IPS DF 6.9 (cell line): ENCODE data around the gene VPS13A.

ENCODE experiments used
- DNase-seq: peaks from one replicate; pipeline ENCODE4 v3.0.0-alpha.2; 2013; ENCODE audit warnings: low read depth, low spot score
- H3K27ac ChIP-seq: one replicate; pipeline ENCODE4 v1.5.1; 2013; ENCODE audit warnings: low read length, control low read depth
- H3K27me3 ChIP-seq: 2 replicates; pipeline ENCODE4 v1.6.1; 2013; ENCODE audit warnings: mild to moderate bottlenecking, low read length; ENCODE audit not compliant: control insufficient read depth, insufficient read depth
- H3K36me3 ChIP-seq: 2 replicates; pipeline ENCODE4 v1.6.1; 2013; ENCODE audit warnings: low read length; ENCODE audit not compliant: control insufficient read depth, insufficient read depth
- H3K4me1 ChIP-seq: 2 replicates; pipeline ENCODE4 v1.6.1; 2013; ENCODE audit warnings: low read length; ENCODE audit not compliant: control insufficient read depth, insufficient read depth
- H3K4me3 ChIP-seq: 2 replicates; pipeline ENCODE4 v1.5.1; 2013; ENCODE audit warnings: mild to moderate bottlenecking, low read length
- H3K9me3 ChIP-seq: 2 replicates; pipeline ENCODE4 v1.6.1; 2013; ENCODE audit warnings: low read length, inconsistent platforms; ENCODE audit not compliant: control insufficient read depth, insufficient read depth
- WGBS: extraction: QIAGEN DNeasy Blood & Tissue Kit; methylation state at CpG from one replicate; pipeline ENCODE4 v1.1.7; 2013; ENCODE audit warnings: mixed read lengths, missing lambda C conversion rate; ENCODE audit not compliant: insufficient read length, insufficient coverage; 5-methylcytosine and 5-hydroxymethylcytosine counted together

Gene VPS13A

DNA sequence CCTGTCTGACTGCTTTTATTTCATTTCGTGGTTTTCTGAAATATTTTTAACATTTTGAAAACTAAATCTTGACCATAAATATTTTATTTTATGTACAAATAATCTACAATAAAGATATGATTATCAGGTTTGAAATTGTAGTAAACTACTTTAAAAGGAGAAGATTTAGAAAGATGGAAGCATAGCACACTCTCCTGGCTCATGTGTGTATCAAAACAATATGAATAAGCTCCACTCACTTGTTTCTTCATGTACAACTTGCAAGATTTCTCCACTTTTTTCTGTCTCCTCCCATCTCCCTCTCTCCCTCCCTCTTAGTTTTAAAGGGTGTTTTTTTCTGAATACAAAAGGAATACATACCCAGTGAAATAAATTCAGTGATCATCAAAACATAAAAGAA, 15.4 kb upstream of the VPS13A start:
- Histone ChIP-seq H3K4me3 (no peak overlapping the region), H3K4me1 (no peaks in the 10 kb centered on the region; the same call in 1 of the 2 replicates), H3K27me3 (no peaks in the 10 kb centered on the region), H3K9me3 (no peaks in the 10 kb centered on the region), H3K36me3 (no peaks in the 10 kb centered on the region), H3K27ac (no peak overlapping the region)
- no peak for DNase-seq
- no CpG with 5 or more reads among the region's 1 CpG for WGBS

GRCh38 chr9:77162366-77162765, 15.0 kb upstream of the VPS13A start:
- no peaks in the 10 kb centered on the region for H3K27me3 ChIP-seq
- no CpG with 5 or more reads among the region's 4 CpGs for WGBS
- no peaks in the 10 kb centered on the region; the same call in 1 of the 2 replicates for H3K4me1 ChIP-seq
- H3K36me3 ChIP-seq, result no peaks in the 10 kb centered on the region
- H3K9me3 ChIP-seq, result no peaks in the 10 kb centered on the region
- DNase-seq, result no peak
- no peak overlapping the region for H3K4me3 ChIP-seq
- H3K27ac ChIP-seq, result no peak overlapping the region

DNA sequence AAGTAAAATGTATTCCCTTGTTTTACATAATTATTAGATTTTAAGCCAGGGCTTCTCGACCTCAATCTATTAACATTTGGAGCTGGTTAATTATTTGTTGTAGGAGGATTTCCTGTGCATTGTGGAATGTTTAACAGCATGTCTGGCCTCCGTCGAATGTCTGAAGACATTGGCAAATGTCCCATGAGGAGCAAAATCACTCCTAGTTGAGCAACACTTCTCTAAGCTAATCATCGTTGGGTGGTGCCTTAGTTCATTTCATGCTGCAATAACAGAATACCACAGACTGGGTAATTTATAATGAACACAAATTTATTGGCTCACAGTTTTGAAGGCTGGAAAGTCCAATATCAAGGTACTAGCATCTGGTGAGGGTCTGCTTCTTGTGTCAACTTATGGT, 13.4 kb upstream of the VPS13A start:
- Histone ChIP-seq H3K27me3 (no peaks in the 10 kb centered on the region), H3K27ac (no peak overlapping the region), H3K9me3 (no peaks in the 10 kb centered on the region), H3K36me3 (no peaks in the 10 kb centered on the region), H3K4me3 (no peak overlapping the region), H3K4me1 (no peaks in the 10 kb centered on the region; the same call in 1 of the 2 replicates)
- DNase-seq, result no peak
- WGBS, result no CpG with 5 or more reads among the region's 4 CpGs

DNA sequence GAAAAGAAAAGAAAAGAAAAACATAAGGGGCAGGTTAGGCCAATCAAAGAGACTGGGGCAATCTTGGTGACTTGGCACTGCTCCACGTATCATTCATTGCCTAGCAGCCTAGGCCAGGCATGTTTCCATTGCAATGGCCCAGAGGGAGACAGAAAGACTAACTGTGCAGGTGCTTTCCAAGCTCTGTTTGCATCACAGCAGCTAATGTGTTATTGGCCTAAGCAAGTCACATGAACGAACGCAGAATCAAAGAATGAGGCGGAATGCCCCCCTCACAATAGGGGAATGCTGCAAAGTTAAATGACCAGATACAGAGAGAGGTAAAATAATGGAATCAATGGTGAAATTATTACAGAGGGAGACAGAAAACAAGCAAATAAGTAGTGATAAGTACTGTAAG, 11.1 kb upstream of the VPS13A start:
- WGBS, result no CpG with 5 or more reads among the region's 4 CpGs
- H3K27ac ChIP-seq, result no peak overlapping the region
- H3K4me3 ChIP-seq, result no peak overlapping the region
- no peaks in the 10 kb centered on the region for H3K27me3 ChIP-seq
- H3K4me1 ChIP-seq, result no peaks in the 10 kb centered on the region; the same call in 1 of the 2 replicates
- no peaks in the 10 kb centered on the region for H3K36me3 ChIP-seq
- no peaks in the 10 kb centered on the region for H3K9me3 ChIP-seq
- no peak for DNase-seq

- H3K36me3 ChIP-seq, result no peaks in the 10 kb centered on the region
- no peak overlapping the region for H3K4me3 ChIP-seq
- H3K4me1 ChIP-seq, result no peaks in the 10 kb centered on the region; the same call in 1 of the 2 replicates
- no CpG with 5 or more reads among the region's 2 CpGs for WGBS
- H3K27ac ChIP-seq, result no peak overlapping the region
- H3K9me3 ChIP-seq, result no peaks in the 10 kb centered on the region
- DNase-seq, result no peak
- no peaks in the 10 kb centered on the region for H3K27me3 ChIP-seq
Observed at GRCh38 chr9:77170991-77171699, 6.2 kb upstream of the VPS13A start.

DNA sequence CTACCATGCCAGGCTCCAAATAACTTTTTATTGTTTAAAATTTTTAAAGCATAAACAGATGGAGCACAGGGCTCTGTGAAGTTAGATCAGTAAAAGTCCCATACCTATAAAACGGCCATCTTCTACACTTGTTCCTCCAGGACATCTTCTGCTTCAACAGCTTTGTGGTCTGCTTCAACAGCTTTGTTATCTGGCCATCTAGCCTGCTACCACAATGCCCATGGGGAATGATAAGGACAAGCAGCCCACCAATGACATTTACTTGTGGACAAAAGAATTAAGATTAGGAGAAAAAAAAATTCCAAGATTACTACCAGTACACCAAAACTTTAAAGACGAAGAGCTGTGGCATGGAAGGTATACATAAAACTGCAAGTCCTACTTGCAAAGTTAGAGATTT, 2.2 kb upstream of the VPS13A start:
- WGBS, result no CpG with 5 or more reads among the region's 2 CpGs
- H3K27me3 ChIP-seq, result no peaks in the 10 kb centered on the region
- DNase-seq, result no peak
- H3K4me1 ChIP-seq, result no peaks in the 10 kb centered on the region
- no peak overlapping the region for H3K4me3 ChIP-seq
- H3K36me3 ChIP-seq, result no peaks in the 10 kb centered on the region
- no peak overlapping the region for H3K27ac ChIP-seq
- no peaks in the 10 kb centered on the region for H3K9me3 ChIP-seq

DNA sequence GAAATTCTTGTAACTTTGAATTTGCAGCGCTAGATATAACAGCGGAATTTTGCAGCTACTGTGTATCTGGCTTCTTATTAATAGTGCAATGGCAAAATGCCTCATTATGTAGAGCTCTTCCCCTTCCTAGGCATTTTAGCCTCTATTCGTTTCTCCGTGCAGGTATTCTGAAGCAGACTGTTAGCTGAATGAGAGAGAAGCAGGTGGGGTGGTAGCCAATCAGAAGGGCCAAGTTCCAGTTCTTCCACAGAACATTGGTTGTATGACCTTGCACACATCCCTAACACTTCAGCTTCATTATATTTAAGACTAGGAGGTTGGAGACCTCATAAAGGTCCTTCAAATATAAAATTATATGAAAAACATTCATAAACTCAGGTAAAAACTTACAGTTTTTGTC, 1.2 kb upstream of the VPS13A start:
- DNase-seq, result no peak
- no peaks in the 10 kb centered on the region for H3K4me1 ChIP-seq
- H3K27me3 ChIP-seq, result no peaks in the 10 kb centered on the region
- no peak overlapping the region for H3K27ac ChIP-seq
- H3K9me3 ChIP-seq, result no peaks in the 10 kb centered on the region
- no peak overlapping the region for H3K4me3 ChIP-seq
- no peaks in the 10 kb centered on the region for H3K36me3 ChIP-seq
- WGBS, result no CpG with 5 or more reads among the region's 4 CpGs

GRCh38 chr9:77176686-77177142, 620 bp upstream of the VPS13A start:
- Histone ChIP-seq H3K9me3 (no peaks in the 10 kb centered on the region), H3K27me3 (no peaks in the 10 kb centered on the region), H3K4me3 (peak overlapping the region; percentile 68; the same call in 1 of the 2 replicates), H3K27ac (no peak overlapping the region), H3K4me1 (no peaks in the 10 kb centered on the region), H3K36me3 (no peaks in the 10 kb centered on the region)
- no peak for DNase-seq
- no CpG with 5 or more reads among the region's 10 CpGs for WGBS

DNA sequence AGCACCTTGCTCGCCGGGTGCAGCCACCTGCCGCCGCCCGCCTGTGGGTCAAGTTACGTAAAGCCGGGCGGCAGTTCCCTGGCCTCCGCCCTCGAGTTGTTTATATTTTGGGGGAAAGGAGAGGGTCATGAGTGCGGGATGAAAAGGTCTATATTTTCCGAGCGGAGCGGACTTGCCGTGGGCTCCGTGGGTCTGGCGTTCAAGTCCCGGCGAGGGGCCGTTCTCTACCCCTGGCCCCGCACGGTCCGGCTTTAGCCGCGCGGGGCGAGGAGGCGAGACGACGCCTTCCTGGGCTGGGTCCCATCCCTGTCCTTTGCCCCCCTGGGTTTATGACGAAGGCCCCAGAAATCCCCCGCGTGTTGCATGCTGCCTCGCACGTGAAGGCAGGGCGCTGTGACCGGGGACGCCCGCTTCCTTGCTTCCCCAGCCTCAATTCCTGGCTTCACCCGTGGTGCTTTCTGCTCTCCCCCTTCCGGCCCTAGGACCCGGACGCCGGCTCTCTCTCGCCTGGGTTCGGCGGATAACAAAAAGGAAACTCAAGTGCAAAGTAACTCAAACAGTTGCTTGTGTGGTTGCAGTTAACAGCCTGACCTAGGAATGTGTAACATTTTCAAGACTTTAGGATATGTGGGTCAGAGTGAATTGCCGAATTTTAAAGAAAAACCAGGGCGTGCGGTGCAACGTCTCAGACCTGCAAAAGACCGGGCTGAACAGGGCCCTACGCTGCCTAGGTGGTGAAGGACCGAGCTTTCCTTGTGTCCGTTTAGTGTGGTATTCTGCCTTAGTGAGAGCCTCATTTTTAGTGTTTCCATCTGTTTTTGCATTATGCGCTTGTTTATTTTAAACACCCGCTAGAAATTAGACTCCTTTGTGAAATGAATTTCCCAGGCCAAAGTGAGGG, 810 bp downstream of the VPS13A start:
- H3K36me3 ChIP-seq, result no peaks in the 10 kb centered on the region
- no peaks in the 10 kb centered on the region for H3K27me3 ChIP-seq
- no peaks in the 10 kb centered on the region for H3K9me3 ChIP-seq
- no peaks in the 10 kb centered on the region for H3K4me1 ChIP-seq
- H3K27ac ChIP-seq, result no peak overlapping the region
- DNase-seq, result no peak
- WGBS, result no CpG with 5 or more reads among the region's 57 CpGs
- H3K4me3 ChIP-seq, result peak overlapping the region; percentile 68

- Histone ChIP-seq H3K4me1 (no peaks in the 10 kb centered on the region), H3K36me3 (no peaks in the 10 kb centered on the region), H3K27ac (no peak overlapping the region), H3K9me3 (no peaks in the 10 kb centered on the region), H3K4me3 (no peak overlapping the region), H3K27me3 (no peaks in the 10 kb centered on the region)
- no peak for DNase-seq
Observed at GRCh38 chr9:77180056-77180455, 2.7 kb downstream of the VPS13A start.
